MCF 10A (cell line): ENCODE measurements around the gene CNPY1. TPM values are rescaled to one million over a fixed set of nuclear protein-coding genes. Genes with fewer than 3 reads are reported as not detected.

Experiments
- BruUV-seq: library from RNA; stranded (reverse); fragments of 400-500 nt; replicated peaks from 2 replicates; lab custom pipeline; 2021; lab: Mats Ljungman, UMichigan
- CTCF ChIA-PET: fragments of 300-600 bp; sonication (Branson Sonifier 250); formaldehyde crosslinking; extraction: SDS; loops from one replicate; lab custom pipeline; 2021; ENCODE audit warnings: antibody characterized with exemption, inconsistent platforms; lab: Yijun Ruan, JAX
- POLR2A ChIA-PET: fragments of 300-600, 350-650 bp; sonication (Branson Sonifier 250); formaldehyde crosslinking; extraction: SDS; loops from one replicate; lab custom pipeline; 2020; ENCODE audit warnings: antibody characterized with exemption, inconsistent platforms; lab: Yijun Ruan, JAX
- DNase-seq: peaks from one replicate; pipeline ENCODE4 v3.0.0-alpha.2; 2018; ENCODE audit not compliant: unreplicated experiment
- H3K27ac Mint-ChIP-seq: one replicate; pipeline ENCODE4 v1.8.0; 2022; ENCODE audit warnings: mild to moderate bottlenecking, low read depth, mixed read lengths; ENCODE audit not compliant: unreplicated experiment
- H3K27me3 Mint-ChIP-seq: one replicate; pipeline ENCODE4 v1.8.0; 2022; ENCODE audit warnings: mixed read lengths; ENCODE audit not compliant: insufficient read depth, unreplicated experiment
- H3K36me3 Mint-ChIP-seq: one replicate; pipeline ENCODE4 v1.8.0; 2022; ENCODE audit warnings: mild to moderate bottlenecking, moderate library complexity, mixed read lengths; ENCODE audit not compliant: insufficient read depth, unreplicated experiment
- H3K4me1 Mint-ChIP-seq: one replicate; pipeline ENCODE4 v1.8.0; 2022; ENCODE audit warnings: mixed read lengths; ENCODE audit not compliant: insufficient read depth, unreplicated experiment
- H3K4me3 Mint-ChIP-seq: one replicate; pipeline ENCODE4 v1.8.0; 2022; ENCODE audit warnings: mild to moderate bottlenecking, moderate library complexity, mixed read lengths; ENCODE audit not compliant: unreplicated experiment
- H3K9me3 Mint-ChIP-seq: one replicate; pipeline ENCODE4 v1.8.0; 2022; ENCODE audit warnings: mixed read lengths; ENCODE audit not compliant: unreplicated experiment
- CTCF ChIP-seq: fragments of 200-600 bp; IDR thresholded peaks from one replicate; pipeline ENCODE4 v1.8.0; 2022; ENCODE audit warnings: antibody characterized with exemption, mild to moderate bottlenecking; ENCODE audit not compliant: unreplicated experiment
- intact Hi-C: fragments of 100-400 bp; cut with micrococcal nuclease; formaldehyde crosslinking; loops from 2 replicates; pipeline ENCODE4 v1.14.1; 2022
- total RNA-seq: library from RNA; stranded (reverse); gene quantifications from 2 replicates; pipeline ENCODE4 v1.2.3, GENCODE V29; 2022

Gene CNPY1
- total RNA-seq, 1 experiment from 2014 or later, result not detected

- H3K27ac Mint-ChIP-seq, result no peak overlapping the region
- no peak overlapping the region for H3K4me3 Mint-ChIP-seq
- no peaks in the 10 kb centered on the region for H3K27me3 Mint-ChIP-seq
- CTCF ChIA-PET, result no interaction called here
- POLR2A ChIA-PET, result no interaction called here
- no peak for DNase-seq
- intact Hi-C loops, result no loop called here
- no TSS peak for BruUV-seq
- no peak for TF ChIP-seq CTCF
- H3K9me3 Mint-ChIP-seq, result peaks cover under 1% of the 10 kb centered on the region
- no peaks in the 10 kb centered on the region for H3K36me3 Mint-ChIP-seq
- H3K4me1 Mint-ChIP-seq, result no peaks in the 10 kb centered on the region
Measured at GRCh38 chr7:155558961-155559360, 12.6 kb upstream of the CNPY1 start.

- no peaks in the 10 kb centered on the region for H3K27me3 Mint-ChIP-seq
- POLR2A ChIA-PET, result no interaction called here
- H3K4me3 Mint-ChIP-seq, result no peak overlapping the region
- no TSS peak for BruUV-seq
- intact Hi-C loops, result no loop called here
- DNase-seq, result no peak
- no peak overlapping the region for H3K27ac Mint-ChIP-seq
- no peaks in the 10 kb centered on the region for H3K36me3 Mint-ChIP-seq
- CTCF ChIA-PET, result no interaction called here
- H3K4me1 Mint-ChIP-seq, result no peaks in the 10 kb centered on the region
- no peak for TF ChIP-seq CTCF
- peaks cover 7% of the 10 kb centered on the region for H3K9me3 Mint-ChIP-seq
Measured at GRCh38 chr7:155558351-155558750, 12.0 kb upstream of the CNPY1 start.

GRCh38 chr7:155557778-155558177, 11.4 kb upstream of the CNPY1 start:
- H3K4me3 Mint-ChIP-seq, result no peak overlapping the region
- no peak overlapping the region for H3K27ac Mint-ChIP-seq
- H3K4me1 Mint-ChIP-seq, result no peaks in the 10 kb centered on the region
- H3K36me3 Mint-ChIP-seq, result no peaks in the 10 kb centered on the region
- no peak for DNase-seq
- no peaks in the 10 kb centered on the region for H3K27me3 Mint-ChIP-seq
- ChIA-PET POLR2A (no interaction called here), CTCF (interaction anchor here (0.6 to 0.8 kb wide), 2 partner anchors 41 to 182 kb away, joined by 3 to 4 read pairs; no protein-coding TSS in a partner anchor)
- no TSS peak for BruUV-seq
- H3K9me3 Mint-ChIP-seq, result peaks cover 8% of the 10 kb centered on the region
- intact Hi-C loops, result no loop called here
- TF ChIP-seq CTCF, result no peak

GRCh38 chr7:155556763-155557162, 10.4 kb upstream of the CNPY1 start:
- BruUV-seq, result no TSS peak
- Mint-ChIP-seq H3K27me3 (no peaks in the 10 kb centered on the region), H3K4me3 (no peak overlapping the region), H3K9me3 (peaks cover 8% of the 10 kb centered on the region), H3K36me3 (no peaks in the 10 kb centered on the region), H3K27ac (no peak overlapping the region), H3K4me1 (no peaks in the 10 kb centered on the region)
- no peak for TF ChIP-seq CTCF
- ChIA-PET POLR2A (no interaction called here), CTCF (no interaction called here)
- no peak for DNase-seq
- intact Hi-C loops, result no loop called here
